PC-9 (cell line): Measurements from ENCODE around the gene EIF3I.

ENCODE experiments used
- EZH2 ChIP-seq: fragments of 200-600 bp; sonication (generic); IDR thresholded peaks from 2 replicates; pipeline ENCODE4 v1.8.0; 2017; ENCODE audit warnings: antibody characterized with exemption, low read depth
- TF ChIP-seq, protein P1 (sequence below): fragments of 200-600 bp; sonication (generic); conservative IDR thresholded peaks from 2 replicates; pipeline ENCODE4 v1.6.1; 2017; ENCODE audit warnings: mixed run types, antibody characterized with exemption, mild to moderate bottlenecking, moderate library complexity

DNA sequence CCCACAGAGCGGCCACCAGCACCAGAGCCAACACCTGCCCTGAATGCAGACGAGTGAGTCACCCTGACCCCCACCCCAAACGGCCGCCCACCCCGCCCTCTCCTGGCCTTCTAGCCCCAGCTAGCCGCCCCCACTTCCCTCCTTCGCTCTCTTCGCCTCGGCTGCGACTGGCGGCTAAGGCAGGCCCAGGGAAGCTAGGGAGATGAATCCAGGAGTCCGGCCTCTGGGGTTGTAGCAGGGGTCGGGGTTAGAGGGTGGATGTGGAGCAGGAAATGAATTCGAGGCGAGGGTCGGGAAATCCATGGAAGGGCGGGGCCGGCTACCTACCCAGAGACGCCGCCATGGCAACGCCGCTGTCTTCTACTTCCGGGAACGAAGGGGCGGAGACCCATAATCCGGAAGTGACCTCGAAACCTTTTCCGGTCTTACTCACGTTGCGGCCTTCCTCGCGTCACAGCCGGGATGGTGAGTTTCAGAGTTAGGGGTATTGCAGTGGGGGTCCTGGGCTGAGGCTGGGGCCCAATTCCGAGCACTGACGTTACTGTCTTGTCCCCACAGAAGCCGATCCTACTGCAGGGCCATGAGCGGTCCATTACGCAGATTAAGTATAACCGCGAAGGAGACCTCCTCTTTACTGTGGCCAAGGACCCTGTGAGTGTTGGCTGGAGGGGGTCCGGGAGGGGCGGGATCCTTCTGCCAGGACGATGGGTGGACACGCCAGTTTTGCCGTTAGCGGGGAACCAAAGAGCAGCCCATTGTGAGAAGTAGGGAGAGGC lies at the start of gene EIF3I, which contains the start of gene TMEM234:
- TF ChIP-seq, protein P1, sequence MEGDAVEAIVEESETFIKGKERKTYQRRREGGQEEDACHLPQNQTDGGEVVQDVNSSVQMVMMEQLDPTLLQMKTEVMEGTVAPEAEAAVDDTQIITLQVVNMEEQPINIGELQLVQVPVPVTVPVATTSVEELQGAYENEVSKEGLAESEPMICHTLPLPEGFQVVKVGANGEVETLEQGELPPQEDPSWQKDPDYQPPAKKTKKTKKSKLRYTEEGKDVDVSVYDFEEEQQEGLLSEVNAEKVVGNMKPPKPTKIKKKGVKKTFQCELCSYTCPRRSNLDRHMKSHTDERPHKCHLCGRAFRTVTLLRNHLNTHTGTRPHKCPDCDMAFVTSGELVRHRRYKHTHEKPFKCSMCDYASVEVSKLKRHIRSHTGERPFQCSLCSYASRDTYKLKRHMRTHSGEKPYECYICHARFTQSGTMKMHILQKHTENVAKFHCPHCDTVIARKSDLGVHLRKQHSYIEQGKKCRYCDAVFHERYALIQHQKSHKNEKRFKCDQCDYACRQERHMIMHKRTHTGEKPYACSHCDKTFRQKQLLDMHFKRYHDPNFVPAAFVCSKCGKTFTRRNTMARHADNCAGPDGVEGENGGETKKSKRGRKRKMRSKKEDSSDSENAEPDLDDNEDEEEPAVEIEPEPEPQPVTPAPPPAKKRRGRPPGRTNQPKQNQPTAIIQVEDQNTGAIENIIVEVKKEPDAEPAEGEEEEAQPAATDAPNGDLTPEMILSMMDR = no peak
- TF ChIP-seq EZH2 = no peak
